ENCODE measurements around the gene FAM110A.
"Not testable (repeated sequence)": the region's sequence is repeated elsewhere in the genome, so short reads cannot be mapped to it uniquely, and the experiment has no call there.

Gene FAM110A

DNA sequence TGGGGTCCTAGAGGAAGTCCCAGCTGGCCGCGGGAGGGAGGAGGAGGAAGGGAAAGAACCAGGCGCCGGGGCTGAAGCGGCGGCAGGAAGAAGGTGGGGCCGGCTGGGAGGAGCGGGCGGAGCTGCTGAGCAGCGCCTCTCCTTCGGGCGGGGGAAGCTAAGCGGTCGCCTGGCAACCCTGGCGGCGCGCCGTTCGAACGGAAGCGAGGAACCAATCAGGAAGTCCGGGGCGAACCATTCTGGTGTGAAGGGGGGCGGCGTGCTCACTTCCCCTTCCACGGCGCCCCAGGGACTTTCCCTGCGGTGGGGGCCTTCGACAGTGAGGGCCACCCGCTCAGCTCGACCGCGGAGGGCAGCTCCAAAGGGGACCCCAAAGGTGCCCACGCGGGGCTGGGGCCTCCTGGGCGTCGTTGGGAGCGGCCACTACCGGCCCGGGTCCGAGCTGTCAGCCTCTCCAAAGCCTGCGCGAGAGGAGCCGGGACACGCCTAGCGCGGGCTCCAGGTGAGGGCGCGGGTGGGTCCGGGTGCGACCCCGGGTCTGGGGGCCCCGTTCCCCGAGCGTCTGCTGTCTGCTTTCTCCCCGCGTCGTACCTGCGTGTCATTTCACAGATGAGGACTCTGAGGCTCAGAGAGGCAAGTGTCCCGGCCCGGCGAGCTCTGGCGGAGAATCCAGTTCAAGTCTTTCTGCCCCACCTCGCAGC is at the start of gene FAM110A:
Gene FAM110A, plus strand, starts transcription at position 266 of the 701 bp plus-strand sequence. CDS start 11,090 bp downstream, outside the sequence.
- peak; percentile 85 for DNase-seq

DNA sequence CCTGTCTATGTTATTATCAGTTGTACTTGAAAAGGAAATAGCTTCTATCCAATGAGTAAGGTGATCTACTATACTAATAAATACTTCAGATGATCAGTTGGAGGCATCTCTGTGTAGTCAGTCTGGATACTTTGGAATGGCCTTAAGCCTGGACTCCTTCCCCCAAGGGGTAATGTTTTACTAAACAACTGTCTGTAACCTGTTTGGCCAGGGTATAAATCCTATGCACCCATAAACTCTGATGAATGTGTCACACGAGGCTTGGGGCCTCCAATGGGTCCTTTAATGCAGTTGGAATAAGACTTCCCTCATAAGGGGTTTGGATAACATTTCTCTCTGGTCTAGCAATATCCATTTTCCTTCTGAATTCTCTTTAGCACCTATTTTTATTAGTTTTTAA is 45.7 kb upstream of the FAM110A start:
- no peak for DNase-seq

DNA sequence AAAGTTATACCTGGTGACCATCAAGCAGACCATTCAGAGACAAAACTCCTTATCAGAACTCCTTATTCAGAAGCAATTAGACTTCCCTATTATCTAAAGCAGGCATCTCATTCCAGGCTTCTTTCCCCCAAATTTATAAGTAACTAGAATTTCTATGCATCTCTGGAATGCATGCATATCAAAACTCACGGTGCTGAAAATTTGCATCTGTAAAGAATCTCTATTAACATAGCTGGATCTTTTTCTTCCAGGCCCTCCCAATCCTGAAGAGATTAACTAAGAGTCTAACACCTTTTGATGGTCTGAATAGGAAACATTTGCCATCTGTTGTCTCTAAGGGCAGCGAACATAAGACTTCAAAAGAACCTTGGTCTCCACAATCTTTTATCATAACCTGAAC is 42.5 kb upstream of the FAM110A start:
- DNase-seq: no peak

DNA sequence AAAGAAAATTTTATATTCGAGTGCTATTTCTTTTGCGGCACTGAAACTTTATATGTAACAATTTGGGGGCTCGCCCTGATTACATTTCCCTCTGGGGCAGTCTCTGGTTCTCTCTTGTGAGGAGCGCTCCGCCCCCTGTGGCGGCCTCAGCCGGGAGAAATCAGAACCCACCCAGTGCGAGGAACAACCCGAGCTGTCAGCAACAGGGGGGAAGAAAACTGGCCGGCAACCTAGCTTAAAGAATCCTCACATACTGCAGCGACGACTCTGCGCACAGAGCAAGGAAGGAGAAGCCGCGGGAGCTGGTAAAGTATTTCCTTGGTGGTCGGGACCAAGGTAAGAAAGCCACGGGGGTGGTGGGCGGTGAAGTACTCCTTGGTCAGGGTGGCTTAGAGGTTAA is 41.3 kb upstream of the FAM110A start:
- DNase-seq: no peak

DNA sequence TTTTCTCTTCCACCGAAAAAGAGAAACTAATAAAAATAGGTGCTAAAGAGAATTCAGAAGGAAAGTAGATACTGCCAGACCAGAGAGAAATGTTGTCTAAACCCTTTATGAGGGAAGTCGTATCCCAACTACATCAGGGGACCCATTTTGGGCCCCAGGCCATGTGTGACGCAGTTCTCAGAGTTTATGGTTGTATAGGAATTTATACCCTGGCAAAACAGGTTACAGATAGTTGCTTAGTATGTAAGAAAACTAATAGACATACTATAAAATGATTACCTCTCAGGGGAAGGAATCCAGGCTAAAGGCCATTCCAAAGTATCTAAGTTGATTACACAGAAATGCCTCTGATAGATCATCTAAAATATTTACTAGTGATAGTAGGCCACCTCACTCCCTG is 36.6 kb upstream of the FAM110A start:
- no peak for DNase-seq

DNA sequence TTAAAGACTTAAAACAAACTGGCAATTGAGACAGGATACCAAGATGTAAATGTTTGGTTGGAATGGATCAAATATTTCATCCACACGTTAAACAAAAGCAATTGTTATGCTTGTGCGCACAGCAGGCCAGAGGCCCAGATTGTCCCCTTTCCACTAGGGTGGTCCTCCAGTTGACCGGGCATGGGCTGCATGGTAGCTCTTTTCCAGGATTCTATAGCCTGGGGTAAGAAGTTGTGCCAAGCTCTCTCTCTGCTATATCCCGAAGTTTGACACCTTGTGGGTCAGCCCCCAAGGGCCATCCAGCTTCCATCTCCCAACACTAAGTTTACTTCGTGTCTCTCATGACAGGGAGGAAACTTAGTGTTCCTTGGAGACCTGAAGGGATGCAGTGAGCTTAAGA is 34.8 kb upstream of the FAM110A start:
- DNase-seq: not testable (repeated sequence)

DNA sequence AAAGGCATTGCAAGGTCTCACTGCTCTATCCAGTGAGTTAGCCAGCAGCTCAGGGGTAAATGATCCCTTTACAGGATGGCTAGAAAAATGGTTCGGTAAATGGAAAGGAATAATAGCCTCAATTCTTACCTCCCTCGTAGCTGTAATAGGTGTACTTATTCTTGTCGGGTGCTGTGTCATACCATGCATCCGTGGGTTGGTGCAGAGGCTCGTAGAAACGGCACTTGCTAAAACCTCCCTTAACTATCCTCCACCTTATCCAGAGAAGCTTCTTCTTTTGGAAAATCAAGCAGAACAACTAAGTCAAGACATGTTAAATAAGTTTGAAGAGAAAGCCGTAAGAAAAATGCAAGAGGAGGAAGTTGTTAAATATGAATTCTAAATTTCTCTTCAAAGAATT is 33.5 kb upstream of the FAM110A start:
- not testable (repeated sequence) for DNase-seq

DNA sequence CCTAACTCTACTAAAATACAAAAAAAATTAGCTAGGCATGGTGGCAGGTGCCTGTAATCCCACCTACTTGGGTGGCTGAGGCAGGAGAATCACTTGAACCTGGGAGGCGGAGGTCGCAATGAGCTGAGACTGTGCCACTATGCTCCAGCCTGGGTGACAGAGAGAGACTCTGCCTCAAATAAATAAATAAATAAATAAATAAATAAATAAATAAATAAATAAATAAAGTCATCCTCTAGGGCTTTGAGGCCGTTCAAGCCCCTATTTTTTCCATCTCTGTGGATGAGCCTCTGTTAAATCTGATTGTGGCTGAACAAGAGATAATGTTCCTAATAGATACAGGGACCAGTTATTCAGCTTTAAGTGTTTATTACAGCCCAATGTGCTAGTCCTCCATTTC is 31.8 kb upstream of the FAM110A start:
- DNase-seq: no peak

DNA sequence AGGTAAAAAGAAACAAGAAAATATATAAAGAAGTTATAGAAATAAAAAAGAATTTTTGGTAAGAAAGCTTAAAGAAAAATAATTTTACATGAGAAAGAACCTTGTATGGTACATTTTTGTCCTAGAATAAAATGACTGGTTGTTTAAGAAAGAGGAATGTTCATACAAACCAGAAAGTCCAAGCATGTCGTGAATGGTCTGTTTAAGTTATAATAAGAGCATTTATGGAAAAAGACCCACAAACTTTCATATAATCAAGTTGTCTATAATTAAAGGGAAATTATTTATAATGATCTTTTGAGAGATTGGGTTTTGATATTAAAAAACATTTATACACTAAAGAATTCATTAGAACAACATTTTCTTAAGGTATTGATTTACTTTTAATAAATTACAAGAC is 27.8 kb upstream of the FAM110A start:
- no peak for DNase-seq

DNA sequence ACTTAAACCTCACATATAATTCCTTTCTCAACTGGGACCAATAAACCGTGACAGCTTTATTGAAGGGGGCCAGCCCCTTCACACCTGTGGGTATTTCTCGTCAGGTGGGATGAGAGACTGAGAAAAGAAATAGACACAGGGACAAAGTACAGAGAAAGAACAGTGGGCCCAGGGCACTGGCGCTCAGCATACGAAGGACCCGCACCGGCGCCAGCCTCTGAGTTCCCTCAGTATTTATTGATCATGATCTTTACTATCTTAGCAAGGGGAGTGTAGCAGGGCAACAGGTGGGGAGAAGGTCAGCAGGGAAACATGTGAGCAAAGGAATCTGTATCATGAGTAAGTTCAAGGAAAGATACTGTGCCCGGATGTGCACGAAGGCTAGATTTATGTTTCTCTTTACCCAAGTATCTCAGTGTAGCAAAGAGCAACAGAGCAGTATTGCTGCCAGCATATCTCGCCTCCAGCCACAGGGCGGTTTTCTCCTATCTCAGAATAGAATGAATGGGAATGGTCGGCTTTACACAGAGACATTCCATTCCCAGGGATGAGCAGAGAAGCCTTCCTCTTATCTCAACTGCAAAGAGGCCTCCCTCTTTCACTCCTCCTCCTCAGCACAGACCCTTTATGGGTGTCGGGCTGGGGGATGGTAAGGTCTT is 21.6 kb upstream of the FAM110A start:
- not testable (repeated sequence) for DNase-seq

DNA sequence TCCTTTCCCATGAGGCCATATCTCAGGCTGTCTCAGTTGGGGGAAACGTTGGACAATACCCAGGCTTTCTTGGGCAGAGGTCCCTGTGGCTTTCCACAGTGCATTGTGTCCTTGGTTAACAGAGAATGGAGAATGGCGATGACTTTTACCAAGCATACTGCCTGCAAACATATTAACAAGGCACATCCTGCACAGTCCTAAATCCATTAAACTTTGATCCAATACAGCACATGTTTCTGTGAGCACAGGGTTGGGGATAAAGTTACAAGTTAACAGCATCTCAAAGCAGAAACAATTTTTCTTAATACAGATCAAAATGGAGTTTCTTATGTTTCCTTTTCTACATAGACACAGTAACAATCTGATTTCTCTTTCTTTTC is 21.1 kb upstream of the FAM110A start:
- not testable (repeated sequence) for DNase-seq

DNA sequence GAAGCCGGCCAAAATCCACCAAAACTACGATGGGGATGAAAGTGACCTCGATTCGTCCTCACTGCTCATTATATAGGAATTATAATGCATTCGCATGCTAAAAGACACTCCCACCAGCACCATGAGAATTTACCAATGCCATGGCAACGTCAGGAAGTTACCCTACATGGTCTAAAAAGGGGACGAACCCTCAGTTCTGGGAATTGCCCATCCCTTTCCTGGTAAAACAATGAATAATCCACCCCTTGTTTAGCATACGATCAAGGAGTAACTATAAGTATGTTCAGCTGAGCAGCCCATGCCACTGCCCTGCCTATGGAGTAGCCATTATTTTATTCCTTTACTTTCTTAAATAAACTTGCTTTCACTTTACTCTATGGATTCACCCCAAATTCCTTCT is 20.1 kb upstream of the FAM110A start:
- no peak for DNase-seq

DNA sequence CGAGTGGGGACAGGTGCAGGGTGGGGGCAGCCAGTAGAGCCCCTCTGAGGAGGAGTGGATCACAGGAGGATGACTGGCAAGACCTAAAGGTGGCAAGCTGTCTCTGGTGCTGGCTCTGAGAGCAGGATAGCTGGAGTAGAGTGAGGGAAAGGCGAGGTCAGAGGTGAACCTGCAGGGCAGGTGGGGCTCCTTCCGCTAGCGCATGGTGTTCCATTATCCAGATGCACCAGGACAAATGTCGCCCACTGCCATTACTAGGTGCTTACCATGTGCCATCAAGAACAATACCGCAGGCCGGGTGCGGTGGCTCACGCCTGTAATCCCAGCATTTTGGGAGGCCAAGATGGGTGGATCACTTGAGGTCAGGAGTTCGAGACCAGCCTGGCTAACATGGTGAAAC is 18.3 kb upstream of the FAM110A start:
- no peak for DNase-seq

DNA sequence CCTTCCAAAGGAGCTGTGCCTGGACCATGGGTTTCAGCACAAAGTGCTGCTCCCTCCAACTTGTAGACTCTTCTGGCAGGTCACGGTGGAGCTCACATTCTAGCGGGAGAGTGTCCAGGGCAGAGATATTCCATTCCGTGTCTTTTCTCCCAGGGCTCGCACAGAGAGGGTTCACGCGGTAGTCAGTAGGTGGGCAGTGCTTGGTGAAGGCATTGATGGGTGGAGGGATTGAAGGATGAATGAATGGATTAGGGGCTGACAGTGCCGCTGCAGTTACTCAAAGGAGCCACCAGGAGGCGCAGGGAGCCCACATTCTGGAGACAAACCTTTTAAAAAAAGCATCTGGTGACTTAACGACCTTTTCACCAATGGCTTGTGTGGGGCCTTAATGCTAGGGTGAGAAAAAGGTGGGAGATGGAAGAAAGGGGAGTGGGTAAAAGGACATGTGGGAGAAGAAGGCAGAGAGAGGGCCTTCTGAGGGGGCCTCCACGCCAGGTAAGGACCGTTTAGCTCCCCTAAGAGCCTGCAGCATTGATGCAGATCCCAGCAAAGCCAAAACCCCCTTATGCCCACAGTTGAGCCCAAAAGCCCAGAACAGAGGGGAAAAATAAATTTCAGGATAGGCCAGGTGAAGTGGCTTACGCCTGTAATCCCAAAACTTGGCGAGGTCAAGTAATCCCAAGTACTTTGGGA is 17.5 kb upstream of the FAM110A start:
- peak; percentile 4 to 6 for DNase-seq

DNA sequence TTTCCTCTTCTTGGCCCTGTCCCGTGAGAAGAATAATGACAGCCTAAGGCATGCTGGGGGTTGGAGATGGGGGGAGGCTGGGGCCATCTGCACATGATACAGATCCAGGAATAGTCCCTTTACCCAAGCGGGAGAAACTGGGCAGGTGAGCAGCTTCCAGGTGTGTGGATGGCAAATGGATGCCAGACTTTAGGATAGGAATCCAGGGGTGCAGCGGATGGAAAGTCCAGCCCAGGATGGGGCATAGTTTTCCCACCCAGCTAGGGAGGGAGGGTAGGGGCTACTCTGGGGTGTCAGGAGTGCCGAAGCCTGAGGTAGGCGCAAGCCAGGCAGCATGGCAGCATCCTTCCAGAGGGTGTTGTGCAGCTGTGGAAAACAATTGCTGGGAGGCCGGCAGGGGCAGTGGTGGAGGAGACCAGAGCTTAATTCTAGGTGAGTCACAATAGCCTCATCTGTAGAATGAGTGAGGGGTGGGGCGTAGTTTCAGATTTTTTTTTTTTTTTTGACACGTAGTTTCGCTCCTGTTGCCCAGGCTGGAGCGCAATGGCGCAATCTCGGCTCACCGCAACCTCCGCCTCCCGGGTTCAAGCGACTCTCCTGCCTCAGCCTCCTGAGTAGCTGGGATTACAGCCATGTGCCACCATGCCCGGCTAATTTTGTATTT is 15.4 kb upstream of the FAM110A start:
- DNase-seq: no peak

DNA sequence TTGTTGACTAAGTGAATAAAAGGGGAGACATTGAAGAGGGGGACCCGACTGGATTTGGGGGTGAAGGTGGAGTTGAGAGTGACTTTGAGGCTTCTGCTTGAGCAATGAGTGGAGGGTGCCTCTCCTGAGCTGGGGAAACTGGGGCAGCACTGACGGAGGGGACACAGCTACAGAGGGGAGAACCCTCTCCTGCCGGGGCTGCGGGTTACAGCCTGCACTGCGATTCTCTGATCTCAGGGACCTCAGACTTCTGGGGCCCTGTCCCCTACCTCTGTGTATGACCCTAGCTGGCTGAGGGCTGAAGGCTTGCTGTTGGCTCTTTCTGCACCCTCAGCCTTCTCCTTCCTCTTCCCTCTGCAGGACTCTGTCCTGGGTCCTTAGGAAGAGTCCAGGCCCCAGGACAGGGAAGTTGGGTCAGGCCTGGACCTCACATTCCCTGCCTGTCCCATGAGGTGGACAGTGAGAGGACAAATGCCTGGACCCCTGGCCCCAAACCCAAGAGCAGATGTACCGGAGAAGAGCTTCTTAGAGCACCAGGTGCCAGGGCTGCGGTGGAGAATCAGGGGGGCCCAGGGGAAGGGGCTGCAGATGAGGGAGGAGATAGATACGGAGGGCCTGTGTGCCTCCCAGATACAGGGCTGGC is 13.7 kb upstream of the FAM110A start:
- DNase-seq: no peak

DNA sequence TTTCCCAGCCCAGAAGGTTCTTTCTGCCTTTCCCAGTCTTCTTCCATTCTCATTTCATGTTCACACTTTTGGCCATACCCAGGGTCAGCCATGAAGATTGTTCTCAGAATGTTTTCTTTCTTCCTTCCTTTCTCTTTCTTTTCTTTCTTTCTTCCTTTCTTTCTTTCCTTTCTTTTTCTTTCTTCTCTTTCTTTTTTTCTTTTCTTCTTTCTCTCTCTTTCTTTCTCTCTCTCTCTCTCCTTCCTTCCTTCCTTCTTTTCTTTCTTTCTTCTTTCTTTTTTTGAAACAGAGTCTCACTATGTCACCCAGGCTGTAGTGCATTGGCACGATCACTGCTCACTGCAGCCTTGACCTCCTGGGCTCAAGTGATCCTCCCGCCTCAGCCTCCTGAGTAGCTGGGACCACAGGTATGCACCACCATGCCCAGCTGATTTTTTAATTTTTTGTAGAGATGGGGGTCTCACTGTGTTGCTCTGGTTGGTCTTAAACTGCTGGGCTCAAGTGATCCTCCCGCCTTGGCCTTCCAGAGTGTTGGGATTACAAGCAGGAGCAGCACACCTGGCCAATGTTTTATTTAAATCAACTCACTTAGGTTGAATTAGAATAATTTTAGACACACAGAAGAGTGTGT is 13.1 kb upstream of the FAM110A start:
- no peak for DNase-seq

DNA sequence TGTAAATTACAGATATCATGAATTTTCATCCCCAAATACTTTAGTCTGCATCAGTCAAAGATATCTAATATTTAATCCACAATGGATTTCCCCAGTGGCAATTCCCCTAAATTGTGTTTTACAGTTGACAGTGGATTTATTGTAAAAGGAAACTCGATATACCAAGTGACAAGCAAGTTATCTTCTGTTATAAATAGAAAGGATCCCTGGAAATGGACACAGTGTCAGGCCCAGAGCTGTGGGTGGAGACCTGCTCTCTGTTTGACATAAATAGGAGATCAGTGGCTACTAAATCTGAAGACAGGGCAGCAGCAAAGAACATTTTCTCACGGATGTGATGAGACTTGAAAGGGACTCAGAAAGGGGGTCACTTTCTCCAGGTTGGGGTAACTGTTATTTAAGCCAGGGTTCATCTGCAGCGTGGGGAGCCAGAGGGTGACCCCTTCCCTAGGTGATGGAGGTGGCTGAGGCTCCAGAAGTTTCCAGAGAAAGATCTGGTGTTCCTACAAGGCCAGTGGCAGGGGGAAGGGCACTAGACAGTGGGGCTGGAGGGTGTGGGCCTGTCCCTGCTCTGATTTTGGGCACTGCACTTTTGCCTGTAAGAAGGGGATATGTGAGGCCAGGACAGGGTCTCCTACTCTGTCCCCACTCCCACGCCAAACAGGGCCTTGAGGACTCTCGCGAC is 12.3 kb upstream of the FAM110A start:
- no peak for DNase-seq

DNA sequence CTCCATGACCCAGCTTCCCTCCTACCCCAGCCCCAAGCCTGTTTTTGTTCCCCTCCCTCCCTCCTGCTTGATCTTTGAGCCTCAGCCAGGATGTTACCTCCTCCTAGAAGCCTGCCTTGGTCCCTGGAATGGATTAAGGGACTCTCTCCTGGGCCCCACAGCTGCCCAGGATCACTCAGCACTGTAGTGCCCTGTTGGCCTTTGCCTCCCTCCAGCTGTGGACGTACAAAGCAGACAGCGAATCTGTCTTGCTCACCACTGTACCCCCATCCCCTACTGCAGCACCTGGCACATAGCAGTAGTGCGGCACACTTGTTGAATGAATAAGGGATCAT is 11.8 kb upstream of the FAM110A start:
- no peak for DNase-seq

DNA sequence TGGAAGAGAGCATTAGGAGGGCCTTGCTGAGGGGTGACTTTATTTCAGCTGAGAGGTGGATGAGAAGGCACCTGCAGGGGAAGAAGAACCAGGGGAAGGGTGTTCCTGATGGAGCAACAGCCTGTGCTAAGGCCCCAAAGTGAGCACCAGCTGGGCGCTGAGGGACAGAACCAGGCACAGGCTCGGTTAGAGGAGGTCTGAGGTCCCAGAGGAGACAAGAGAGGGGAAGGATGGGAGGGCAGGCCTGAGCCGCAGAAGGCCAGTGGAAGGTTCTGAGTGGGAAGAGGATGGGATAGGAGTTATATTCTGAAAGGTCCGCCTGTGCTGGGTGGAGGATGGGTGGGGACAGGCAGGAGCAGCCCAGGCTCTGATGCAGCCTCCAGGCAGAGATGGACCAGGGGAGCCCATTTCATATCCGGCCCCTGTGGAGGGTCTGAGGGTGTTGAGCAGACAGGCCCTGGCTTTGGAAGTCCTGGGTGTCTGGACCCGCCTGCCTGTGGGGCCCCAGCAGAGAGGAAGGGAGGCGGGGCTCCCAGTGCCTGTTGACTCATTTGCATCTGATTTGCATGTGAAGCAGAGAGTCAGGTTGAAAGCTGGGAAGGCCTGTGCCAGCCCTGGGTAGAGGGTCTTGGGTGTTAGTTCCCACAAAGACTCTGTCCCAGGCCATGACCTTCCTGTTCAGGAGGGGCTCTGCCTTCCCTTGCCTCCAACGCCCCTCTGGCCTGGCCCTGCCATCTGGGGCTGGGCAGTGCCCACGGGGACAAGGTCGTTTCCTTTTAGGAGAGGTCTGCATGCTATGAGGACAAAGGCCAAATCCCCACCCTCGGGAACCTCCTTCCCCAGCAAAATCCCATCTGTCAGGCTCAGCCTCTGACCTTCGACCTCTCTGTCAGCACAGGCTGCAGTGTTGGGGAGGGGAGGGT is 10.6 kb upstream of the FAM110A start:
- no peak for DNase-seq

DNA sequence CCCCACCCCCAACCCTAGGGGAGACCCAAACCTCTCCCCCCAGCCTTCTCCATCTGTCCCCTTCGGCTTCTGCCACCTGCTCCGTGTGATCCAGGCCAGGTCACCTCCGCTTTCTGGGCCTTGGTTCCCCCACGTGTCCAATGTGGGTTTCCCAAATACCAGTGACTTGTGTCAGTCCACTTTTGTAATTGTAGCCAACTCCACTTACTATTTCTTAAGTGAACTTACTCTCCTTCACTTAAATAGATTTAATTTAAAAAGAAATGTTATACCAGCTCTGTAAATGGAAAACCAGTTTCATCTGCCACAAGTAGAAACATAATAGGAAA is 10.0 kb upstream of the FAM110A start:
- DNase-seq: no peak
